NCI-H1436 (cell line): Measurements from ENCODE around the gene BCO1.
"Not testable (repeated sequence)": the region's sequence is repeated elsewhere in the genome, so short reads cannot be mapped to it uniquely, and the experiment has no call there.

ENCODE experiments used
- DNase-seq: peaks from one replicate; lab custom pipeline; 2025; lab: John Stamatoyannopoulos, UW

The BCO1 gene

GRCh38 chr16:81238296-81239011, at the start of gene BCO1:
Gene BCO1 (plus strand): TSS chr16:81238689. CDS start chr16:81238909, 220 bp downstream.
- no peak for DNase-seq

- DNase-seq: no peak
Observed at GRCh38 chr16:81189100-81189664, 49.3 kb upstream of the BCO1 start.

GRCh38 chr16:81190667-81191066, 47.8 kb upstream of the BCO1 start:
- no peak for DNase-seq

- DNase-seq: no peak
Observed at GRCh38 chr16:81195885-81196534, 42.5 kb upstream of the BCO1 start.

- DNase-seq: no peak
Observed at GRCh38 chr16:81198635-81199034, 39.9 kb upstream of the BCO1 start.

GRCh38 chr16:81201267-81201666, 37.2 kb upstream of the BCO1 start:
- DNase-seq: no peak

- DNase-seq: peak; percentile 51
Observed at GRCh38 chr16:81204798-81205680, 33.5 kb upstream of the BCO1 start.

GRCh38 chr16:81207076-81207475, 31.4 kb upstream of the BCO1 start:
- DNase-seq: no peak

- DNase-seq: peak; percentile 97
Observed at GRCh38 chr16:81210807-81211206, 27.7 kb upstream of the BCO1 start.

- DNase-seq: no peak
Observed at GRCh38 chr16:81212830-81213465, 25.5 kb upstream of the BCO1 start.

- DNase-seq: no peak
Observed at GRCh38 chr16:81214745-81215166, 23.7 kb upstream of the BCO1 start.

GRCh38 chr16:81216114-81216513, 22.4 kb upstream of the BCO1 start:
- DNase-seq: no peak

- DNase-seq: no peak
Observed at GRCh38 chr16:81216706-81217105, 21.8 kb upstream of the BCO1 start.

GRCh38 chr16:81219151-81219550, 19.3 kb upstream of the BCO1 start:
- no peak for DNase-seq

- DNase-seq: no peak
Observed at GRCh38 chr16:81220349-81220748, 18.1 kb upstream of the BCO1 start.

- DNase-seq: no peak
Observed at GRCh38 chr16:81221731-81222130, 16.8 kb upstream of the BCO1 start.

GRCh38 chr16:81224824-81225223, 13.7 kb upstream of the BCO1 start:
- no peak for DNase-seq

- DNase-seq: not testable (repeated sequence)
Observed at GRCh38 chr16:81225697-81226096, 12.8 kb upstream of the BCO1 start.

- no peak for DNase-seq
Observed at GRCh38 chr16:81227785-81228184, 10.7 kb upstream of the BCO1 start.

- no peak for DNase-seq
Observed at GRCh38 chr16:81229811-81230210, 8.7 kb upstream of the BCO1 start.

GRCh38 chr16:81231014-81231413, 7.5 kb upstream of the BCO1 start:
- DNase-seq: no peak
